ENCODE results near the gene EFCAB8.

Gene EFCAB8

GRCh38 chr20:32989507-32990283 lies 131.0 kb downstream of the EFCAB8 start:
- DNase-seq: no peak

DNA sequence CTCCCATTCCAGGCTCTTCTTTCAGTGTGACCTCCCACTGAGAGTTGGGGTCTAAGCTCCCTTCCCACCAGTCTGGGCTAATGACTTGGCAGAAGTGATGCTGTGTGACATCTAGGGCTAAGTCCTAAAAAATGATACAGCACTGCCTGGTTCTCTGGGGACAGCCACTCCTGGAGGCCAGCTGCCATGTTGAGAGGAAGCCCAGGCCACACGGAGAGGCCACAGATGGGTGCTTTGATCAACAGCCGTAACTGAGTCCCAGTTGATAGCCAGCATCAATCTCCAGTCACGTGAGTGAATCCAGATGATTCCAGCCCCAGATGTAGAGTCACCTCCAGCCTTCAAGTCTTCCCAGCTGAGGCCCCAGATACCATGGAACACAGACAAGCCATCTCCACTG lies 131.7 kb downstream of the EFCAB8 start:
- no peak for DNase-seq

GRCh38 chr20:32991383-32991782 lies 132.7 kb downstream of the EFCAB8 start:
- no peak for DNase-seq

- no peak for DNase-seq
Measured at GRCh38 chr20:32991792-32992641, 133.3 kb downstream of the EFCAB8 start.

DNA sequence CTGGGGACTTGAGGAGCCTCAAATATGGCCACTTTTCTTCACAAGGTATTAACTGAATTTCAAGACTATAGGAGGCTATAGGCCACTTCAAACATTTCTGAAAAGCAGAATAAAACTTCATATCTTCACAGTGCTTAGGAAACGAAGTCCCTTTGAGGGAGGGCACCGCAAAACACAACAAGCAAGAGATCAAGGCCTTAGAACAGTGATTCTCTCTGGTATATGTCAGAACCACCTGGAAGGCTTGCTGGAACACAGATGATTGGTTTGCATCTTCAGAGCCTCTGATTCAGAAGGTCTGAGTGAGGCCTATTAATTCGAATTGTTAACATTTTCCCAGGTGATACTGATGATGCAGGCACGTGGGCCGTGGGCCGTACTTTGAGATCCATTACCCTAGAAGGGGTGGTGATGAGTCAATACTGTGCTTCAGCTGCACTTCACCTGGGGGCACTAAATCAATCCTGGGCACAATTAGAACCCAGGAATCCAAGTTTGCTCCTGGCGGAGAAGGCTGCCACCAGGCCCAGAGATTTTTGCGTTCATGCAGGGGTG lies 134.8 kb downstream of the EFCAB8 start:
- no peak for DNase-seq

GRCh38 chr20:32995802-32996201 lies 137.1 kb downstream of the EFCAB8 start:
- DNase-seq: no peak

- no peak for DNase-seq
Measured at GRCh38 chr20:32997431-32997830, 138.7 kb downstream of the EFCAB8 start.

- DNase-seq: no peak
Measured at GRCh38 chr20:32999603-33000250, 141.0 kb downstream of the EFCAB8 start.

DNA sequence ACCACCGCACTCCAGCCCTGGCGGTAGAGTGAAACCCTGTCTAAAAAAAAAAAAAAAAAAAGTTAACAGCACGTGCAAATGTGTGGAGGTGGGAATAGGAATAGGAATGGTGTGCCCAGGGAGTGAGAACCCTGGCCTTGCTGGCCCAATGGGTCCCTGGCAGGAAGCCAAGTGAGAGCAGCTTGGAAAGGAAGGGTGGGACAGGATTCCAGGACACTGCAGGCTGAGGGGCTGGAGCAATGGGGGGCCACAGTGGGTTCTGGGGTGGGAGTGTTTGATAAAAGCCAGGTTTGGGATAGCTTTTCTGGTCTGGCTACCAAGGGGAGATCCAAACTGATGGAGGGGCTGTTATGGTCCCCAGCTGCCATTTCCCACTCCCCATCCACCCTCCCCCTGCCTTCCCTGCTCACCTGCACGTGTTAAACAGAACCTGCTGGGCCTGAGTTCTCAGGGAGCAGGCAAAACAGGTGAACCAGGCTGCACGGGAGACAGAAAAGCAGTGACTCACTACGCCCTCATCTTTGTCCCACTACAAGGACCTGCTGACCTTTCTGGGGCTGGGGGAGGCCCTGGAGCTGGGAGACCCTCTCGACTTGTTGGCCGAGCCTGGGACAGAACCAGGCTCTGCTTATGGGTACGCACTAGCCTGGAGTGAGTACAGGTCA lies 142.2 kb downstream of the EFCAB8 start:
- DNase-seq: no peak

DNA sequence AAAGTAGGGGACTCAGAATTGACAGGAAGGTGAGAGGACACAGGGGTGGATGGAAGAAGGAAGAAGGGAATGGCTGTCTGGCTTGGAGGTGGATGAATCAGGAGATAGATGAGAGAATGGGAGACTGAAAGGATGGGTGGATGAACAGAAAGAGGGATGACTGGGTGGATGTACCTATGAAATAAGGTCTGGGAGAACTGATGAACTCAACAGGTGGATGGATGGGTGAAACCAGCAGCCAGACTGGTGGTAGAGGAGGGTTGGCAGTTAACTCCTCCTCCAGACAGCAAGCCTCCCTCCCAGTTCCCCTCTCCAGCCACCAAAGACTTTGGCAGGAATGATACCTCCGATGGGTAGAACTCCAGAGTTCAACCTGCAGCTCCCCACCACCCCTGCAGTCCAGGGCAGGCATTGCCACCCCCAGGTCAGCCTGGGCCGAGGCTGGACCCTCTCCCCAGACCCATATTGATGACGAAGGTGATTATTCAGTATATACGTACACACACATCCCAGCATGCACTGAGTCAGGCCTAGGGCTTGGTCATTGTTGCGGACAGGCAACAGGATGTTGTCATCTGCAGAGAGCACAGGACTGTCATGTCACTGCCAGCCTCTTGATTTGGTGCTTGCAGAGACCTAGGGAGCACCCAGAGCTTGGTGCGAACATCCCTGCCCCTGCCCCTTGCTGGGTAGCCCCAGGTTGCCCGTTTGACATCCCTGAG lies 143.5 kb downstream of the EFCAB8 start:
- DNase-seq: no peak

DNA sequence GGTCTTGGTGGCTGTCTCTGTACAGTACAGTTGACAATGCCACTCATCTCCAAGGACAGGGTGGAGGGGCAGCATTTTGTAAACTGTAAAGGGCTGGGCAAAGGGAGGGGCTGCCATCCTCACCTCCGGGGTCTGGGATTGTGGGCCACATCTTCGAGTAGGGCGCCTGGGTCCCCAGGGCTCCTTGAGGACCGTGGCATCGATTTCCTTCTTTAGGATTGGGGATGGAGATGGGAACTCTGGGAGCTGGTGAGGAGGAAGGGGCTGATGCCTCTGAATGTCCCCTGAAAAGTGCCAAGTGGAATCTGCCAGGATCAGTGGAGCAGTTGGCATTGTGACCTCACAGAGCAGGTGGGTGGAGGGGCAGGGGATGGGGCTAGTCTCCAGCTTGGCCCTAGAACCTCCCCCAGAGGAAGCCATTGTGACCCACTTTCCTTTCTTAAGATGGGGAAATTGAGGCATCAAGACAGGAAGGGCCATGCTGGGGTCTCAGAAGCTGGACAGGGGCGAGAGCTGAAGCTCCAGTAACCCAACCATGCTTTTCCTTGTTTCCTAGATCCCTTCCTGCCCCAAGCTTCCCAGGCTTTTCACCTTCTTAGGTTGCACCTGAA lies 145.5 kb downstream of the EFCAB8 start, which contains the start of gene SUN5:
SUN5 (minus strand) TSS at position 293 of the 611 bp plus-strand sequence; CDS start at position 200, 93 bp downstream.
- DNase-seq: no peak

- no peak for DNase-seq
Measured at GRCh38 chr20:33005132-33005566, 146.4 kb downstream of the EFCAB8 start.

- no peak for DNase-seq
Measured at GRCh38 chr20:33005908-33006775, 147.4 kb downstream of the EFCAB8 start.

DNA sequence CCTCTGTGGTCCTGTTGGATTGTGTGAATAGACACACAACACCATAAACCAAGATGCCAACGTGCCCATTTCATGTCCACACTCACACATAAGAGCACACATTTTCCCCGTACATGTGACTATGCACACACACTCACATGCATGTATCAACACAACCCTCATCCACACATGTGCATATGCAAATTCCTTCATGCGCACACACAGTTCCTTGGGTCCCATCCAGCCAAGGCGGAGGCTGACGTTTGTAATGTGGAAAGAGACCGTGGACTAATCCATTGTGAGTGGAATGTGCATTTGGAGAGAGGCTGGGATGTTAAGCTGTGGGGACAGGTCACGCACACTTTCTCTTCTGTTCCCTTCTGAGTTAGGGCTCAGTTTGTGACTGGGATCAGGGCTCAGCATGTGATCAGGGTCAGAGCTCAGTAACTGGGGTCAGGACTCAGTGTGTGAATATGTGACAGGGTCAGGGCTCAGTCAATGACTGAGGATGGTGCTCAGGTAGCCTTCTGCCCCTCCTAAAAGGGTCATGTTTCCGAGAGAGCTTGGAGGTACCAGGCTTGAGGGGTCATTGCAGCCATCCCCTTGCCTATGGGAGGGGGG lies 148.2 kb downstream of the EFCAB8 start:
- no peak for DNase-seq

- no peak for DNase-seq
Measured at GRCh38 chr20:33007376-33008335, 148.9 kb downstream of the EFCAB8 start, which contains the start of gene BPIFB2. BPIFB2 (plus strand) TSS chr20:33007704; CDS start chr20:33008575, 871 bp downstream.

- no peak for DNase-seq
Measured at GRCh38 chr20:33008336-33009213, 149.9 kb downstream of the EFCAB8 start.

Data from NCI-H1105 (cell line).